AG10803 (cell line): Measurements from ENCODE around the gene GABPB2.

Experiments used
- DNase-seq: peaks from one replicate; pipeline ENCODE4 v3.0.0; 2010; ENCODE audit warnings: low read depth
- H3K4me3 ChIP-seq: 2 replicates; pipeline ENCODE4 v1.5.1; 2011; ENCODE audit warnings: mild to moderate bottlenecking, low read length, control low read depth
- TF ChIP-seq, protein P1 (sequence below): conservative IDR thresholded peaks from 2 replicates; pipeline ENCODE4 v1.5.1; 2011; ENCODE audit warnings: mild to moderate bottlenecking, low read length, control low read depth, inconsistent platforms

The GABPB2 gene

DNA sequence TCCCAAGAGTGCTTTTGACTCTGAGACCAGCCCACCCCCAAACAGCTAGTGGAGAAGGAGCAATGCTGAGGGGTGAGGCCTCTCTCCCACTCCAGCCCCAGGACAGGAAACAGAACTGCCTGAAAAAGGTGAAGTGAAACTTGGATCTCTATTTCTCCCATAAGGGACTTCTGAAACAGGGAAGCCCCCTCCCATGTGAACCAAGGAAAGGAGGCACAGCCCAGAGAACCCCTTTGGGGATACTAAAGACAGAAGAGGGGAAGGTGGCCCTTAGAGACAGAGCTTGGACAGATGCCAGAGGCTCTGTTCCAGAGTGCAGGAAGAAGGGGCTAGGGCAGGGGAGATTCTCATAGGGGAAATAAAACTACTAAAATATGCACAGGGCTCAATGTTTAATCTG is 88.8 kb downstream of the GABPB2 start:
- TF ChIP-seq, protein P1, sequence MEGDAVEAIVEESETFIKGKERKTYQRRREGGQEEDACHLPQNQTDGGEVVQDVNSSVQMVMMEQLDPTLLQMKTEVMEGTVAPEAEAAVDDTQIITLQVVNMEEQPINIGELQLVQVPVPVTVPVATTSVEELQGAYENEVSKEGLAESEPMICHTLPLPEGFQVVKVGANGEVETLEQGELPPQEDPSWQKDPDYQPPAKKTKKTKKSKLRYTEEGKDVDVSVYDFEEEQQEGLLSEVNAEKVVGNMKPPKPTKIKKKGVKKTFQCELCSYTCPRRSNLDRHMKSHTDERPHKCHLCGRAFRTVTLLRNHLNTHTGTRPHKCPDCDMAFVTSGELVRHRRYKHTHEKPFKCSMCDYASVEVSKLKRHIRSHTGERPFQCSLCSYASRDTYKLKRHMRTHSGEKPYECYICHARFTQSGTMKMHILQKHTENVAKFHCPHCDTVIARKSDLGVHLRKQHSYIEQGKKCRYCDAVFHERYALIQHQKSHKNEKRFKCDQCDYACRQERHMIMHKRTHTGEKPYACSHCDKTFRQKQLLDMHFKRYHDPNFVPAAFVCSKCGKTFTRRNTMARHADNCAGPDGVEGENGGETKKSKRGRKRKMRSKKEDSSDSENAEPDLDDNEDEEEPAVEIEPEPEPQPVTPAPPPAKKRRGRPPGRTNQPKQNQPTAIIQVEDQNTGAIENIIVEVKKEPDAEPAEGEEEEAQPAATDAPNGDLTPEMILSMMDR: no peak
- no peak overlapping the region for H3K4me3 ChIP-seq
- DNase-seq: no peak

DNA sequence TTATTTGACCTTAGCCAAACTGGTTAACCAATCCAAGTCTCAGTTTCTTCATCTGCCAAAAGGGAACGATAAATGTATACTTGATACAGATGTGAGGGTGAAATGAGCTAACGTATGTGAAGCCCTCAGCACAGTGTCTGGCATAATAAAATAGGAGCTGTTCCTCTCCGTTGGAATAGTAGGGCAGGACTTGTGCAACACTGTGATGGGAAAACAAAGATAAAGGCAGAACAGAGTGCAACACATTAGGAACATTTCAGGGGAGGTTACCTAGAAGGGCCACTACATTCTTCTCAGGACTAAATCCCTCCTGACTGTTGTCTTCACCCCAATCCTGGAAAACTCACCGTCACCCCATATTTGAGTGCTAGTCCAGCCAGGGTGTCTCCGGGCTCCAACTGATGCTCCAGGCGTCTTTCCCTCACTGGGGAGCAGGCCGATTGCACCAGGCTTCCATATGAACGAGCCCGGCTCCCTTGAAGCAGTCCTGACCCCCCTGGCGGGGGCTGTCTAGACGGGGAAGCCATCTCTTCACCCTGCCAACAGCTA is 94.2 kb downstream of the GABPB2 start:
- TF ChIP-seq, protein P1: no peak
- DNase-seq: peak; percentile 22
- H3K4me3 ChIP-seq: peak overlapping the region; percentile 98

DNA sequence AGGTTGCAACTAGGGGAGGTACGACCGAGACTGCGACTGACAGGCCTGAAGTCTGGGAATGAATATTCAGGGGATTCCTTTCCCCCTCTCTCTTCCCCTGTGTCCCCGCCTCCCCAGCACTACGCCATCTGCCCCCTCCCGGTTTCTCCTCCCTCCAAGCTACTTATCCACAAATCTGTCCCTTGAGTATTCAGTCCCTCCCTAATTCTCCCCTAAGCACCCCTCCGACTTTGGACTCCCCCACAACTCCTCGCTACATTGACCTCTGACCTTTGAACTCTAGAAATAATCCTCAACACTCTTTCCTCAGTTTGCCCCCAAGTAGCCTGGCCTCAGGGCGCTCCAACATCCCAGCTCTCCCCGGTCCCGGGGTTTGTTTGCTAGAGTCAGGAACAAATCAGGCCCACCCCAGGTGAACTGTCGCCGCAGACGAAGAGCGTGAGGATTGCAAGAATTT is 94.7 kb downstream of the GABPB2 start:
- peak overlapping the region; percentile 98 for H3K4me3 ChIP-seq
- DNase-seq: peak; percentile 59
- TF ChIP-seq, protein P1: no peak; the same call in 1 of the 2 replicates

DNA sequence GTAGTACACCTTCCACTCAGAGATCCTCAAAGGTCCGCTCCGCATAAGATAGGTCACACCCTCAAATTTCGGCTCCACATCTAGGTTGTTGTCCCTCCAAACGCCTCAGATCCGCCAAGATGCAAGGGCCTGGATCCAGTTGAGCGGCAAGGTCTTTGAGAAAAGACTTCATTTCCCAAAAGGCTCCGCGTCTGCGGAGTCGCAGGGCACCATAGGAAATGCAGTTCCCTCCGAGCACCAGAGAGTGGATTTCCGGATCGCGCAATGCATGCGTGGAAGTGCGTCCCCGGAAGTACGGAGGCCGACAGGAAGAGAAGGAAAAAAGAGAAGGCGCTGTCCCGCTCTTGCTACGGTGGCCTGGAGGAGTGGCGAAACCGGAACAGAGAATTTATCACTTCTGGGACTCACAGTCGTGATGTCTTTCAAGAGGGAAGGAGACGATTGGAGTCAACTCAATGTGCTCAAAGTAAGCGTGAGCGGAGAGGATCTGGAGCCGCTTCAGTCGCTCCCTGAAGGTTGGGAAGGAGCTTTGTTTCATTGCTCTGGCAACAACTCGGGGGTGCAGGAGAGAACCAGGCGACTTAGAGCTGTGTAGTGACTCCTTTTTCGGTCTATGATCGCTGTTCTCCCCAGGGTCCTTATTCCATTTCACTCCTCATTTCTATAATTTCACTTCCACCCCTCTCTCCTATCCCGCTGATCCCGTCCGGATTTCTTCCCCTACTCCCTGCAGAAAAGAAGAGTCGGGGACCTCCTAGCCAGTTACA is 95.4 kb downstream of the GABPB2 start, which contains the start of the genes LYSMD1 and SCNM1:
LYSMD1 (minus strand) TSS at position 165 of the 767 bp plus-strand sequence. CDS start 644 bp downstream, outside the sequence.
SCNM1 (plus strand) TSS at position 407 of the 767 bp plus-strand sequence; CDS start at position 416, 9 bp downstream.
- TF ChIP-seq, protein P1: 0 out of 2 replicates have a peak, but pooled peaks have one; percentile 15
- peak; percentile 99 for DNase-seq
- peak within 1 kb of the TSS; percentile 98 for H3K4me3 ChIP-seq

- peak; percentile 81 for DNase-seq
- peak overlapping the region; percentile 98 for H3K4me3 ChIP-seq
- TF ChIP-seq, protein P1: no peak
Measured at GRCh38 chr1:151166505-151166956, 96.0 kb downstream of the GABPB2 start.

DNA sequence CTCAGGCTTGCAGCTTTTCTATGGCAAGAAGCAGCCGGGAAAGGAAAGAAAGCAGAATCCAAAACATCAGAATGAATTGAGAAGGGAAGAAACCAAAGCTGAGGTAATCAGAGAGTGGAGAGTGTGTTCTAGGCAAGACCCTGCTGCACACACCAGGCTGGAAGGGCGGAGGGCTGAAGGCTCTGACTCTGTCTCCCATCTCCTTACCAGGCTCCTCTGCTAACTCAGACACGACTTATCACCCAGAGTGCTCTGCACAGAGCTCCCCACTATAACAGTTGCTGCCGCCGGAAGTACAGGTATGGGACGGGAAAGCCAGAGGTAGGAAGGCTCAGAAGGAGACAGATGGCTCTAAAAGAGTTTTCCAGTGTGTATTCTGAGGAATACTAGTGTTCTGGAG is 96.6 kb downstream of the GABPB2 start:
- H3K4me3 ChIP-seq: peak overlapping the region; percentile 98
- no peak for DNase-seq
- TF ChIP-seq, protein P1: no peak
